Measurements from ENCODE around the gene HAUS7. TPM values are rescaled to one million over a fixed set of nuclear protein-coding genes. Genes with fewer than 3 reads are reported as not detected.

Gene HAUS7
- total and polyA plus RNA-seq, 2 experiments from 2014 or later: 59.8 to 77.9 TPM

GRCh38 chrX:153488231-153488914 lies 18.0 kb upstream of the HAUS7 start:
- Histone ChIP-seq H3K27me3 (ENCODE audit: insufficient read depth) (no peaks in the 10 kb centered on the region), H4K20me1 (replicated peaks; ENCODE audit: insufficient read depth) (no peaks in the 10 kb centered on the region), H3K4me1 (ENCODE audit: insufficient read depth) (no peaks in the 10 kb centered on the region), H3F3A (replicated peaks; ENCODE audit: low read depth) (no peaks in the 10 kb centered on the region), H3K79me2 (replicated peaks; ENCODE audit: insufficient read depth) (no peaks in the 10 kb centered on the region), H3K27ac (ENCODE audit: low read depth) (no peak overlapping the region), H3K4me3 (no peak overlapping the region), H3K36me3 (ENCODE audit: insufficient read depth) (no peaks in the 10 kb centered on the region), H2AFZ (no peak overlapping the region), H3K9me2 (ENCODE audit: insufficient read depth) (no peaks in the 10 kb centered on the region), H3K4me2 (no peak overlapping the region)
- no peak overlapping the region for H3K4me3 Mint-ChIP-seq
- no peaks in the 10 kb centered on the region for H3K36me3 Mint-ChIP-seq (ENCODE audit: low read depth)
- H3K9me3 Mint-ChIP-seq: no peaks in the 10 kb centered on the region
- no peak overlapping the region for H3K27ac Mint-ChIP-seq
- H3K27me3 Mint-ChIP-seq (ENCODE audit: insufficient read depth, low read depth, poor library complexity): peaks cover 4% of the 10 kb centered on the region
- TF ChIP-seq REST (IDR thresholded peaks at IDR 0.05; ENCODE audit: unreplicated experiment) (no peak), NANOG (IDR thresholded peaks at IDR 0.05; ENCODE audit: borderline replicate concordance) (no peak), ZNF114 (CRISPR knock-in tag; IDR thresholded peaks at IDR 0.05) (no peak), JUNB (IDR thresholded peaks at IDR 0.05; ENCODE audit: unreplicated experiment) (no peak), POLR2AphosphoS5 (IDR thresholded peaks at IDR 0.05; ENCODE audit: low read depth) (no peak), EZH2 (IDR thresholded peaks at IDR 0.05; ENCODE audit: low read depth, unreplicated experiment) (no peak), EZH2phosphoT487 (IDR thresholded peaks at IDR 0.05; ENCODE audit: unreplicated experiment) (no peak), STAT1 (IDR thresholded peaks at IDR 0.05; ENCODE audit: unreplicated experiment) (no peak), CTCF (conservative IDR thresholded peaks at IDR 0.05; ENCODE audit: low read depth in 2 of 2) (no peak), ETS1 (IDR thresholded peaks at IDR 0.05) (no peak), ZNF331 (CRISPR knock-in tag; IDR thresholded peaks at IDR 0.05; ENCODE audit: low read depth) (no peak), CREB1 (CRISPR knock-in tag; IDR thresholded peaks at IDR 0.05; ENCODE audit: low read depth) (no peak), ZNF462 (CRISPR knock-in tag; IDR thresholded peaks at IDR 0.05) (no peak)
- no peaks in the 10 kb centered on the region; the same call in 2 of the 3 replicates for H3K4me1 Mint-ChIP-seq
- ATAC-seq (no peak), DNase-seq (ENCODE audit: low spot score) (no peak)

Measured in GM23338 (cell line).